CD4-positive, alpha-beta T cell treated with Interleukin-10 for 1 hour (primary cell): Measurements from ENCODE around the gene BCAR1.
"Not testable (repeated sequence)": the region's sequence is repeated elsewhere in the genome, so short reads cannot be mapped to it uniquely, and the experiment has no call there.

Source experiments
- DNase-seq: peaks from one replicate; pipeline ENCODE4 v3.0.0-alpha.2; 2020

BCAR1 gene

DNA sequence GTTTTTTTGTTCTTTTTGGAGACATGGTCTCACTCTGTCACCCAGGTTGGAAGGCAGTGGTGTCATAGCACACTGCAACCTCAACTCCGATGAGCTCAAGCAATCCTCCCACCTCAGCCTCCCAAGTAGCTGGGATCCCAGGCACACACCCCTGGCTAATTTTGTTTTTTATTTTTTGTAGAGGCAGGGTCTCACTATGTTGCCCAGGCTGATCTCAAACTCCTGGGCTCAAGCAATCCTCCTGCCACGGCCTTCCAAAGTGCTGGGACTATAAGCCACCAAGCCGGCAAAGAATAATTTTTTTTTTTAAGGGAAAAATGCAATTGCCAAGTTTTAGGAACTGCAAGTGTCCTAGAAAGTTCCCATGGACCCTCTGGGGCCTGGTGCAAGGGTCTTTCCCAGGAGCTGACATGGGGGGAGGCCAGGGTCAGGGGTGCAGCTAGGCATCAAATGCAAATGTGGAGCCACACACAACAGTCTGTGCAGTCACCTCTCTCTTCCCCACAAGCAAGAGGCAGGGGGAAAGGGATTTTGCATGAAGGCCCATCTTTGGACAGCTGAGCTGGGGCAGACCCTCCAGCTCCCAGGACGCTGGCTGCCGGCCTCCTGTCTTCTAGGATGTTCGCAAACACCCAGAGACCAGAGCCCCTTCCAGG, 20.1 kb upstream of the BCAR1 start:
- no peak for DNase-seq

DNA sequence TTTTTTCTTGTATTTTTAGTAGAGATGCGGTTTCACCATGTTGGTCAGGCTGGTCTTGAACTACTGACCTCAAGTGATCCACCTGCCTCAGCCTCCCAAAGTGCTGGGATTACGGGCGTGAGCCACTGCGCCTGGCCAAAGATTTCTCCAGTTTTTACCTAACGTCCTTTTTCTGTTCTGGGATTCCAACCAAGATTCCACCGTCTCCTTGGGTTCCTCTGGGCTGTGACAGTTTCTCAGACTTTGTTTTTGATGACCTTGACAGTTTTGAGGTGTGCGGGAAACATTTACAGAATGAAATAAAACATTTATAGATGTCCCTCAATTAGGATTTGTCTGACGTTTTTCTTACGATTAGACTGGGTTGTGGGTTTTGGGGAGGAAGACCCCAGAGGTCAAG, 17.9 kb upstream of the BCAR1 start:
- not testable (repeated sequence) for DNase-seq

DNA sequence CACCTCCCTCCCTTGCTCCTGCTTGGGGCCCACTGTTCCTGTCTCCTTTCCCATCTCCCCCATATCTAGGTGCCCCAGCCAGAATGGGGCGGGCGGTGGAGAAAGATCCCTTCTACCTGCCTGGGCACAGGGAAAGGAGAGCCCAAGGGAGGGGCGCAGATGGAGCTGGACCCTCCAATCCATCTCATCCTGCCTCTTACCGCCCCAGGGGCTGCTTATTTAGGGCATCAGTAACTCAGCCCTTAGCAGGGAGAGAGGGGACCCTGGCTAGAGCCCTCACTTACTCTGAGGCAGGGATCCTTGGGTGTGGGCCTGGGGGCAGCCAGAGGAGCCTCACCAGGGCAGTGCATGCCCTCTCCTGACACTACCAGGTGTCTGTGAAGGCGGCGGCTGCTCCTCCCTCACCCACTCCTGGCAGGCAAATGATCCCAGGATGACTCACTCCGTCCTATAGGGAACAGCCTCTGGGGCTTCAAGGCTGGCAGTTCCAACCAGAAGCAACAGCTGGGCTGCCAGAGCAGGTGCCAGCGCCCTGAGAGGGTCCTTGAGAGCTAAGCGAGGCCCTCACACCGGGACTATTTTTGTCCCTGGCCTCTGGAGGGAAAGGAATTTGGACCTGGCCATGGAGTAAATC, 16.3 kb upstream of the BCAR1 start:
- no peak for DNase-seq

DNA sequence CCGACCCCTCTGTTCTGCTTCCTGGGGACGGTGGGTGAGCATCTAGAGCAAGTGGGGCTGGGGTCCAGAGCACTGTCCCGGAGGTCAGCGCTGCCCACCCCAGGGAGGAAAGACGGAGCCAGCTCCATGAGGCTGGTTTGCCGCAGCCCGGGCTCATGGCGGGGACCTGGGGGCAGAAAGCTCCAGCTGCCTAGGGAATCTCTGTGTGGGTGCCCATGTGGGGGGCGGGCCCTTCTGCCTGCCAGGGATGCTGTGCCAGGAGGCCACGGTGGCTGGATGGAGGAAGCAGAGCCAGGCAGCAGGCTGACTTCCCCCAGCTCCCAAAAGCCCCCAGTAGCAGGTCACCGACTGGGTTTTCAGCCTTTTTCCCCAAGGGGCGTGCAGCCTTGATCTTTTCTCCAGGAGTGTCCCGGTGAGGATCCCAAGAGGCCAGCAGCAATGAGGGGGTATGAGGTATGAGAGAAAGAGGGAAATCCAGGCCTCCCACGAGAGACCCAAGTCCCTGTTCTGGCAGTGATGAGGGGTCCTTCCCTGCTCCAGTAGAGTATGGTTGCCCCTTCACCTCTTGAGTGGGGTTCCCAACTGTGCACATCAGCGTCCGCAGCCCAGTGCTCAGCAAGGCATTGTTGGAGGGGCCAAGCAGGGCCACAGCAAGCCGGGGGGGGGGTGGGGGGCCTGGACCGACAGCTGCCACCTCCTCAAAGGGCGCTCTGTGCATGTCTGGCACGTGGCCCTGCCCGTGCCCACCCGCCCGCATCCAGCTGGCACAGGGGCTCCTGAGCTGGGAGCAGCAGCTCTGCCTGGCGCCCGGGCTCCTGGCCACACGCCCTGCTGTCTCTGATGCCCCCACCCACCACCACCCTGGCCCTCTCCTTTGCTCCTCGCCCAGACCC, 15.6 kb upstream of the BCAR1 start:
- DNase-seq, result no peak

DNA sequence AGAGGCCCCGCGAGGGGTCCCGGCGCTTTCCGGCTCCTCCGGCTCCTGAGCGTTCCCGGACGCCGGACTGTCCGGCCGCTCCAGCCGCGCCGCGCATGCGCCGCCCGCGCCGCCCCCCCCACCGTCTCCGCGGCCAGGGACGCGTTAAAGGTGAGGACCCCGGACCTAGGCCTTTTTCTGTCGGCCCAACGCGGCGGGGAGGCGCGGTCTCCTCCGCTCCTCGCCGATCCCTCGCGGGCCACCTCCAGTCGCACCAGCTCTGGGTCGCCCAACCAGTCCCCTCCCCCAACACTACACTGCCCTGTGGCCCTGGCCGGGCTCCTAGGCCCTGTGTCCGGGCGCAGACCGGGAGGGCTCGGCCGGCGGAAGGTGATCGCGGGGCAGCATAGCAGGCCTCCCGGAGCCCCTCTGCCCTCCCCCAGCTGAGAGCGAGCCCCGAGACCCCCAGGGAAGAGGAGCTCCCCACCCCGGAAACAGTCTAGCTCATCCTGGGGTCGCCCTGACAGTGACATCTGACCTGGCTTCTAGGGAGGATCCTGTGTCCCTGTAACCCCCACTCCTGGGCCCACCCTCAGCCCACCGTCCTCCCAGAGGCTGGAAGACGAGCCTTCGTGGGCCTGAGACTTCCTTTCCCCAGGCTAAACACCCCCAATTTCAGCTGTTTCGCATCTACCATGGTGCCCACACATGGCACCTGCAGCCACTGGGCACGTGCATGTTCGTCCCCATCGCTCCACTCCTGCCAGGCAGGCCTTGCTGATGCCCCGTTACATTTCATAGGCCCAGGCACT, 14.7 kb upstream of the BCAR1 start:
- DNase-seq, result no peak

DNA sequence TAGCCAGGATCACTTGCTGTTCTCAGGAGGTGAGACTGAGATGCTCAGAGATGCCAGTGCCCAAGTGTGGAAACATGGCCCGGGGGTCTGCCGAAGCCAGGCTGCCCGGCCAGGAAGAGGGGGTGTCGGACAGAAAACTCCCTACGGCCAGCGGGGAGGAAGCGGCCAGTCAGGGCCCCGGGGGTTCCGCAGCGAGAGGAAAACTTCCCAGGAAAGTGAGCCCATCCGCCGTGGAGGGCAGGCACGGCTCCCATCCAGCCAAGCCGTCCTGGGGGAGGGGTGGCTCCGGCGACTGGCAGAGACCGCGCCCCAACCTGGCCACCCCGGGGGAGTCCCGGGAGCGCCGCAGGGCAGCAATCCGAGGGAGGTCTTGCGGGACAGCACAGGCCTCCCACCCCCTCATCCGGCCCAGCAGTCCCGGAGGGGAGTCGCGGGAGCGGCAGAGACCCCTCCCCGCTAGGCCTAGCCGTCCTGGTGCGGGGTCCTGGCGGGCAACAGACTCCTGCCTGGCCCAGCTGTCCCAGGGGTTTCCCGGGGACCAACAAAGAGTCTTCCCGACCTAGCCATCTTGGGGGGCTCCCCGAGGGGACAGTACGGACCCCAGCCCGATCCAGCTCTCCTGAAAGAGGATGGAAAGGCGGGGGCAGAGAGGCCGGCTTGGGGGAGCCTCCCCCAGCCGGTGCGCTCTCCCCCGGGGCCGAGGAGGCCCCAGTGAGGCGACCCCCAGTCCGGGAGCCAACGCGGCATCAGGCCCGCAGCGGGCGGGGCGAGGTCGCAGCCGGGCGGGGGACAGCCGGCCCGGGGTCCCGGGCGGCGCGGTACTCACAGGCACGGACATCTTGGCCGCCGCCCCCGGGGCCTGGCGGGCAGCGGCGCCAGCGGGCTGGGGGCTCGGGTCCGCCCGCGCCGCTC, 13.8 kb upstream of the BCAR1 start:
- DNase-seq, result no peak

DNA sequence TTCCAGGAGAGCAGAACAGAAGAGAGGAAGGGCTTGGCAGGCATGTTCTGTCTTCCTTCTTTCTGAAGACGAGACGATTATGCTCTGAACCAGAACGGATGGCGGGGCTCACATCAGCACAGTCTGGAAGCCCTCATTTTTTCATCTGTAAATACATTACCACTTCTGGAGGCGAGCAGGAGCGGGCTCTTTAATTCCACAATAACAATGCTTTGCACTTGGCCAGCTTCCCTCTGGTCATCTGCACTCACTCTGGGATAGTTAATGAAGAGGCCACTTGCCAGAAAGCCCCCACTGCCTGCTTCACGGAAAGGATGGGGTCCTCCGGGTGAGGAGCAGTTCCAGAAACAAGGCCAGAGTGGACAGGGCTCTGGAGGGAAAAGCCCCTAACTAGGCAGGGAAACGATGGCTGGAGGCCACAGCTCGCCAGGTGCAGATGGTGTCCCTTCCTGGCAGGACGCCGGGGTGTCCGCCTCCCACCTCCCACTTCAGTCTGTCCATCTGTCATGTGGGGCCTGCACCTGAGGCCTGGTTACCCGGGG, 13.1 kb upstream of the BCAR1 start:
- no peak for DNase-seq

DNA sequence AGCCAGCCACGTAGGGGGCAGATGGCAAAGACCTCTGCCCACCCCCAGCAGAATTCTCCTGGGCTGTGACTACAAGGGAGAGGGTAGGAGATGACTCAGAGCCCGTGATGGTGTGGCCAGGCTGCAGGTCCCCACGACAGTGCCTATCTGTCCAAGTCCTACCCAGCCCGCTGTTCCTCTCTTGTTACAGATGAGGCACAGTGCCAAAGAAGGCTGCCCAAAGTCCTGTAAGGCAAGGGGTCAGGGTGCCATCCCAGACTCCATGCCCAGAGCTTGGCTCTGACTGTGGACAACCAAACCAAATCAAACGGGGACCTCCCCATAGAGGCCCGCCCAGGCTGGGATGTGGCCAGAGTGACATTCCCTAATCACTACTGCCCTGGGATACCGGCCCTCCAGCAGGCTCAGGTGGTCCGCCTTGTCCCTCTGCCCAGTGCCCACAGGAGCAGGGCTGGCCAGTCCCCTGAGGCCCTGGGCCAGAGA, 12.6 kb upstream of the BCAR1 start:
- no peak for DNase-seq

DNA sequence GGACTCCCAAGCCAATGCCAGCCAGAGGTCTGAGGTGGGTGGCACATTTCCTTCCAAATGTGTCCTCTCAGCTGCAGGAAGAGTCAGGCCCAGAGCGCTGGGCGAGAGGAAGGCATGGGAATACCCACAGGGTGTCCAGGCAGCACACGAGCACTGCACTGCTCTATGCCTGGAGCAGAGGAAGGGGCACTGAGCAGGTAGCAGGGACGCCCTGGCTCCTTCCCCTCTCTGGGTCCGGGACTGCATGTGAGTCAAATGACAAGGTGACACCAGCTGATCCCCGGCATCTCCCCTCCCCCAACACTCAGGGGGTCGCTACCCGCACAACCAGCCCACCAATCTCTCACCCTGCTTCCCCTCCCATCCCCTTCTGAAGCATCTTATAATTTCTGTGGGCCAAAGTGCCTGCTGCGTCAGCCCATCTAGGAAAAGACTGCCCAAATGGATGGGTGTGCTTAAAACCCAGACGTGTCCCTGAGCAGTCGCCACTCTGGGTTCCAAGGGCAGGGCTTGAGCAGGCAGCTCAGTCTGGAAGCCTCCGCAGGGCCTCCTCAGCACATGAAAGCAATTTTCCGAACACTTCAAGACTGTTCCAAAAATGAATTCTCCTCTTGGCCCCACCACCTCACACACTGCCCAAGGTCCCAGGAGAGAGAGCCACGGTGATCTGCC, 12.0 kb upstream of the BCAR1 start:
- no peak for DNase-seq

DNA sequence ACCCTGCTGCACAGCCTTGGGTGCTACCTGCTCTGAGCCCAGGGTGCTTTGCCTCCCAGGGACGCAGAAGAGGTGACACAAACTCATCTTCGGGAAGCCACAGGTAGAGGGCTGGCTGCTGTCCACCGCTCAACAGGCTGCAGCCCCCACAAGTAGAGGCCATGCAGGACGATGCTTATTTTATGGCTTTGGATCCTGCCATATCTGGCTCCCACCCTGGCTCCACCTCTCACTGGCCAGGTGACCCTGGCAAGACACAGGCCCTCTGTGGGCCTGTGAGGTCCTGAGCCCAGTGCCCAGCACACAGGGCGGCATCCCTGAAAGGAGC, 11.3 kb upstream of the BCAR1 start:
- no peak for DNase-seq

DNA sequence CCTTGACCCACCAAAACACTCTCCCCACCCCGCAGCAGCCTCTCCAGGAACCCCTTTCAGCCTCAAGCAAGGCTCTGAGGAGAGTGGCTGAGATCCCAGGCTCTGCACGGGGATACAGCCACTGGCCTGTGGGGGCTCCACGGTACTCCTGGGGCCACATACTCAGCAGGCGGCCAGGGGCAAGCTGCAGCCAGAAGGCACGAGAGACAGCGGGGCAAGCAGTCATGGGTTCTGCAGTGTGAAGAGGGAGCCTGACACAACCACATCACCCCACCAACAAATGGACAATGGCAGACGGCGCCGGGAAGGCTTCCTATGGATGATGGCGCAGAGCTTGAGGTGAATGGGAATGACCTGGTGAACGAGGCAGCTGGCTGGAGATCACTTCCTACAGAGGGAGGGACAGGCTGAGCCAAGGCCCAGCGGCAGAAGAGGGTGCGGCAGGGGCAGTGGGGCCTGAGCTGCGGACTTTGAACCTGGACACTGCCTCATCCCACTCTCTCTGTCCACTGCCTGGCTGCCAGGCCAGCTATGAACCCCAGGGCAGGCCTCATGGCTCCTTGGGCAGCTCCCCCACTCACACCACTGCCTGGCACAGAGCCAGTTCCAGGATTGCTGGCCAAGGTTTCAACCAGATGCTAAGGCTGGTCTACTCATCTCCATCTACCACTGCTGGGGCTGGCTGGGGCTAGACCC, 10.8 kb upstream of the BCAR1 start:
- DNase-seq, result no peak

DNA sequence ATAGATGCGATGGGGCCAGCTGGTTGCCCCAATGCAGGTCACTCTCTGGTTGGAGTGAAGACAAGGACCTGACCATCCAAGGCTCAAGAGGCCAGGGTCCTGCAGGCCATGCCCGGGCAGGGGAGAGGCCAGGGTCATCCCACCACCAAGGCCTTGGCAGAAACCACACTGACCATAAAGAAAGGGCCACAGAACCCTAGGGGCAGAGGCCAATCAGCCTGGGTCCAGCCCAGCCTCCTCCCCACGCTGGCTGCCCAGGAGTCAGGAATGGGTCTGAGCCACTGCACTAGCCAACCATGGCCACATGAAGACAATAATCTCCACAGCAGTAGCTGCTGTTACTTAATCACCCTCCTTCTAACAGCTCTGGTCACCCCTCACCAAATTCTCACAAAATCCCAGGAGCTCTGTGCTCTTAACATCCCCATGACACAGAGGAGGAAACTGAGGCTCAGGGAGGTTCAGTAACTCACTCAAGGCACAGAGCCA, 10.2 kb upstream of the BCAR1 start:
- DNase-seq, result no peak

DNA sequence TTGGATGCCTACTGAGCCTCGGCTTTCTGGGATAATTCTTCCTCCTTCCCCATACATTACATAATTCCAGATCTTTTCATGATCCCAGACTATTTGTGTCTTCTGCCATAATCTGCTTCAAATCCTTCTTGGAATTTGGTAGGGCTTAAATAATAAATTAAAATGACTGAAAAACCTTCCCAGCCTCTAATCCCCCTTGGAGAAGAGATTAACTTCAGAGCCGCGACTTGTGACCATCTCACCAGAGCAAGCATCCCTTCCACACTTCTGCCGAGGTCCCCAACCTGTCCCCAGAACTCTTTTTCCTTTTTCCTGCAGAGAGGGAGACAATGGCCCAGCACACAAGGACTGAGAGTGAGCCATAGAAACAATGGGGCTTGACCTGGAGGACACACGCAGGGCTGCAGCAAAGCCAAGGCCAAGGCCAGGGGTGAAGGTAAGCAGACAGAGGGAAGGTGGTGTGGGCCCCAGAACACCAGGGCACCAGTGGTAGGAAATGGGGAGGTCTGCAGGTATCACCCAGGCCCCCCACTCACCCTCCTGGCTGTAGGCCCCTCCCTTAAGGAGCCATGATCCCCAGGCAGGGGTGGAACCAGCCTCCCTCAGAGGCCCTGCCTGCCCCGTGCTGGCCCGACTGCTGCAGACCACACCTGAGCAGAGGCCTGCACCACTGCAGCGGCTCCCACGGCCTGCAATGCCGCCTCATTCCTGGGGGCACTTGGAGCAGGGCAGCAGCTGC, 9.6 kb upstream of the BCAR1 start:
- no peak for DNase-seq

DNA sequence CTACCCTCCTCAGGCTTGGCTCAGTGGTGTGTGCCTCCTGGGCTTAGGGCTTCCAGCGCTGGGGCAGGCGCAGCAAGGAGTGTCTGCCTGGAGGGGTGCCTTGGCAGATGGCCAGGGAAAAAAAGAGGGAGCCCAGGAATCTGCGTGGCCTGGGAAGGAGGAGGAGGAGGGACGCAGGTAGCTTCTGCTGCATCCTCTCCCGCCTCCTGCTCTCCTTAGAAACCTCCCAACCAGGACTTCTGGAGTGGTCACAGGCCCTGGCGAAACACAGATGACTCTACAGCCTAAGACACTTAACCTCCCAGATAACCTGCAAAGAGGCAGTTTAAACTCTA, 7.3 kb upstream of the BCAR1 start:
- no peak for DNase-seq

DNA sequence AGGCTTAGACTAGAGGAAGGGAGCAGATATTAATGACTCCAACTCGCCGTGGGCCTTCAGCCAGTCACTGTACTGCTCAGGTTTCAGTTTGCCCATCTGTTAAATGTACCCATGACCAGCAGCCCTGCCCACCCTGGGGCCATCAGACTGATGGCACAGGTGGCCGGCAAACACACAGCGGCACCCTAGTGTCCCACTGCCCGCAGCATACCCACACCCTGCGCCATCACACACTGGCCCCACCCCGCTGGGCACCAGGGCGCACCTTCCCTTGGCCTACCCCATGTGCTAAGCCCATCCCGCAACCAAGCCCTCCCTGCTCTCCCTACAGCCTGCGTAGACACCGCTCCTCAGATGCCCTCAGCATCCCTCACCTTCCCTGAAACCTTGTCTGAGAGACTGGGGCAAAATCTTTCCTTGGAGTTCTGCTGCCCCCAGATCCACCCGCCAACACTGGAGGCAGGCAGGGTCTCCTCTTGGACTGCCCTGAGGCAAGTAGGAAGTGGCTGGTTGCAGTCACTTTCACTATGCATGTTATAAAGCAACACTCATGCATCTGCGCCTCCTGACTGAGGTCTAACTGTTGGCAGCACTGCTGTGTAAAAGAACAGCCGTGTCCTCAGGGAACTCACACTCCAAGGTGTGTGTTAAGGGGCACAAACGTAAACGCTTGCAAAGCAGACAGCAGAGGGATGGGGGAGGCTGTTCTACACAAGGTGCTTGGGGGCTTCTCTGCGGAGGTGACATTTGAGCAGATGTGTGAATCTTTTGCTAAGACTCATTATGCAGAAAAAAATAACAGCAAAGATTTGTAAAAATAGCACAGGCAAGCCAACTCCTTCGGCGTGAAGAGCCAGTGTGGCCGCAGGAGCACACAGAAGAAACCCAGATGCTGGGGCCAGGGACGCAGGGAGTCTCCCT, 6.7 kb upstream of the BCAR1 start:
- no peak for DNase-seq

DNA sequence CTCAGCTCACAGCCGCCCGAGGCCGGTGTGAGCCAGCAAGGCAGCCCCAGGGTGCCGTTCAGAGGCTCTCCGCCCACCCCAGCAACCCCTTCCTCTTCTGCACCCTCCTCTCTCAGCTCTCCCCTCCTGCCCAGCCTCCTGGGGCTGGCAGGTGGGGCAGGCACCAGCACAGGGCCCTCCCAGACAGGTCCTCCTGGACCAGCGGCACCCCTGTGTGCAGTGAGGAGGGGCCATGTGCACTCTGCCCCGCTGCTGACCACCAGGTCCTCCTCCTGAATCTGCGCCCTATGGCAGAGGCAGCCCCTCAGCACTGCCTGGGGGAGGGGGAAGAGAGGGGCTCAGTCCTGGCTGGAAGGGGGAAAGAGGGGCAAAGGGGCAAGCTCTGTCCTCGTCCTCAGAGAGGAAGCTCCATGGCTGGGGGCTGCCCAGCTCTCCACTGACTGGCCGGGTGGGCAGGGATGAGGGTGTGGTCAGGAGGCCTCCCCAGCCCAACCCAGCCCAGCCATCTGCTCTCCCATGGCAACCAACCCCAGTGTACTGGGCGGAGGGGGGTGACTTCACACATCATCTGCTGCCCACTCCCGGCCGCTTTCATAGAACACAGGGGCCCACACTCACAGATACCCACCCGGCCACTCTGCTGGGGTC, 5.4 kb upstream of the BCAR1 start:
- DNase-seq, result no peak

DNA sequence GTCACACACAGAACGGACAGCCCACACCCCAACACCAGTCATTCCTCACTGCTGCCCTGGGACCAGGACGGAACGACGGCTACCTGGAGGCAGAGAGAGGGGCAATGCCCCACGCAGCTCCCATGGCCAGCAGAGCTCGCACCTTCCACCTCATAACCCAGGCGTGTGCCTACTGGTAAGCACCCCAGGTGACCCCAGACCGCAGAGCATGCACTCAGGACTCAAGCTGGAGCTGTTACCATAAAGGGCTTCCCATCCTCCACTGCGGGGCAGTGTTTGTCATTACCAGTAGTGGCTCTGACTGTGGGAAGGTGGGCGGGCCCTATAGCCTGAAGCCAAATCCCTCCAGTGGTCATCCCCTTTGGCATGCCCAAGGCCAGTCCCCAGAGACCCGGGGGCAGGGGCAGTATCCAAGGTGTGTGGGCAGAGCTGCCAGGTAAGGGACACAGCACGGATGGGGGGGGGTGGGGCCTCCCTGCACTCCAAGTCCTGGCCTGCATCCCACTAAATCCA, 4.7 kb upstream of the BCAR1 start:
- no peak for DNase-seq

DNA sequence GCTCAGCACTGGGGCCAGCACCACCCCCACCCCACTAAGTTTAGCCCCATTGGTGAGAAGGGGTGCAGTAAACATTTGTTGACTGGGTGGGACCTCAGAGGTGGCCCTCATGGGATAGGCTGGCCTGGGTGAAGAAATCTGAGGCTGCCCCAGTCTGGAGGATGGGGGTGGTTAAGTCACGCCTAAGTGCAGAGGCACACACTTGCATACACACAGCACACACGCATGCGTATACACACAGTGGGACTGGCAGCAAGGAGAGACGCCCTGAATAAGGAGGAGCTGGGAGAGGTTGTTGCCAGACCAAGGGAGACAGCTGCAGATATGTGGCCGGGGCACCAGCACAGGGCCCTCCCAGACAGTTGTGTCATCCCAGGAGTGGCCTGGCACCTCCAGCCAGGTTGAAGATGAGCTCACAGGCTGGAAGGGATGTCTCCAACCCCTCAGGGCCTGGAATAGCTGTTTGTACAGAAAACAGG, 3.0 kb upstream of the BCAR1 start:
- DNase-seq, result no peak
